Measurements from ENCODE around the gene ARPC4. TPM values are rescaled to one million over a fixed set of nuclear protein-coding genes. Genes with fewer than 3 reads are reported as not detected.

The ARPC4 gene
- 133 and 153 TPM in 2 replicates for total RNA-seq

GRCh38 chr3:9792405-9793160 lies at the start of gene ARPC4, which contains the start of gene TADA3:
ARPC4 (plus strand) TSS chr3:9793082; CDS start chr3:9793122, 40 bp downstream.
TADA3 (minus strand) TSS chr3:9792473; CDS start chr3:9791466, 1,007 bp downstream.

GRCh38 chr3:9749645-9750555 lies 43.0 kb upstream of the ARPC4 start, which contains the start of gene OGG1:
OGG1 (plus strand) TSS chr3:9749952; CDS start chr3:9750287, 335 bp downstream.

GRCh38 chr3:9769426-9770275 lies 23.2 kb upstream of the ARPC4 start, which contains the start of gene CAMK1:
CAMK1 (minus strand) TSS chr3:9769947; CDS start chr3:9767749, 2,198 bp downstream.

GRCh38 chr3:9809615-9810432 lies 16.9 kb downstream of the ARPC4 start, which contains the start of gene TTLL3:
TTLL3 (plus strand) TSS chr3:9810262; CDS start chr3:9810662, 400 bp downstream.

GRCh38 chr3:9843715-9844438 lies 51.0 kb downstream of the ARPC4 start, which contains the start of gene RPUSD3:
RPUSD3 (minus strand) TSS chr3:9844008; CDS start chr3:9843990, 18 bp downstream.

Other genes starting within 250 kb of the ARPC4 start
- gene LHFPL4, start 239.3 kb upstream of the ARPC4 start, total RNA-seq, result 0.29 TPM in 1 of 2 replicates, not detected in the other
- gene MTMR14, start 143.6 kb upstream of the ARPC4 start, total RNA-seq, result 16.7 and 20.6 TPM in 2 replicates
- gene CPNE9, start 89.2 kb upstream of the ARPC4 start, total RNA-seq, result not detected in 2 replicates
- 8.2 and 10.7 TPM in 2 replicates for gene BRPF1, start 61.3 kb upstream of the ARPC4 start, total RNA-seq
- 10.4 and 11.6 TPM in 2 replicates for gene OGG1, start 43.1 kb upstream of the ARPC4 start, total RNA-seq
- 34.1 and 34.8 TPM in 2 replicates for gene CAMK1, start 23.1 kb upstream of the ARPC4 start, total RNA-seq
- gene TADA3, start 609 bp upstream of the ARPC4 start, total RNA-seq, result 58.7 and 72.3 TPM in 2 replicates
- 10.4 and 13.5 TPM in 2 replicates for gene TTLL3, start 17.2 kb downstream of the ARPC4 start, total RNA-seq
- gene RPUSD3, start 50.9 kb downstream of the ARPC4 start, total RNA-seq, result 28.8 and 46.5 TPM in 2 replicates
- gene CIDEC, start 87.2 kb downstream of the ARPC4 start, total RNA-seq, result 32.9 and 37.6 TPM in 2 replicates
- gene JAGN1, start 97.5 kb downstream of the ARPC4 start, total RNA-seq, result 34.1 and 40.8 TPM in 2 replicates
- 1.6 and 1.9 TPM in 2 replicates for gene IL17RE, start 109.8 kb downstream of the ARPC4 start, total RNA-seq
- 64.5 and 67.8 TPM in 2 replicates for gene IL17RC, start 124.0 kb downstream of the ARPC4 start, total RNA-seq
- gene CRELD1, start 140.8 kb downstream of the ARPC4 start, total RNA-seq, result 5.1 and 6.4 TPM in 2 replicates
- 8.4 and 9.7 TPM in 2 replicates for gene PRRT3, start 159.3 kb downstream of the ARPC4 start, total RNA-seq
- 101 and 123 TPM in 2 replicates for gene EMC3, start 193.8 kb downstream of the ARPC4 start, total RNA-seq
- 1.4 and 1.8 TPM in 2 replicates for gene FANCD2, start 233.4 kb downstream of the ARPC4 start, total RNA-seq